GM18951 (cell line): Measurements from ENCODE around the gene CACNA2D3.

Experiments
- POLR2A ChIP-seq: IDR thresholded peaks from 4 replicates; pipeline ENCODE4 v1.6.1; 2011; ENCODE audit warnings: mild to moderate bottlenecking; ENCODE audit not compliant: insufficient read length, insufficient read depth; ENCODE audit errors: extremely low read depth
- in situ Hi-C: fragments of 300-500 bp; cut with MboI; formaldehyde crosslinking; loops from one replicate; pipeline ENCODE4 v1.12.0; 2022; ENCODE audit warnings: low sequenced_read_pairs, mixed read lengths, inconsistent platforms; ENCODE audit not compliant: unreplicated experiment

The CACNA2D3 gene

GRCh38 chr3:54755756-54756155 is 633.4 kb downstream of the CACNA2D3 start:
- in situ Hi-C loops, result no loop called here
- no peak for TF ChIP-seq POLR2A

GRCh38 chr3:54756330-54756731 is 634.0 kb downstream of the CACNA2D3 start:
- in situ Hi-C loops, result no loop called here
- no peak for TF ChIP-seq POLR2A

DNA sequence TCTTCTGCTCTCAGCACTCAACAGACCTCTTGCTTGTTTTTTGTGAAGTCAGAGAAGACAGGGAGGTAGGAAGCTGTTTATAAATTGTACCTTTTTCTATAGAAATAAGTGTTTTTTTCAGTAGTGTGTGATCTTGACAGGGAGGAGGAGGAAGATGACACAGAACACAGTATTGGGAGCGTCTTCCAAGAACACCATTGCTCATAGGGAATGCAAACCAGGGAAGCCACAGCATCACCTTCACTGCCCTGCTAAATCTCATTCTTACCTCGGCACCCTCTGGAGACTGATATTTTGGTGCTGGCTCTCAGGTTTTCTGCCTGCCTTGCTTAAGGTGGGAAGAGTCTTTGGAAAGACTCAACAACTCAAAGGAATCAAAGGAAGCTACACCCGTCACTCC is 636.1 kb downstream of the CACNA2D3 start:
- in situ Hi-C loops, result no loop called here
- TF ChIP-seq POLR2A, result no peak

GRCh38 chr3:54759166-54759565 is 636.8 kb downstream of the CACNA2D3 start:
- no peak for TF ChIP-seq POLR2A
- in situ Hi-C loops, result no loop called here

- no peak for TF ChIP-seq POLR2A
- in situ Hi-C loops, result no loop called here
These were observed 637.8 kb downstream of the CACNA2D3 start for GRCh38 chr3:54760201-54760600.

GRCh38 chr3:54761637-54762036 is 639.3 kb downstream of the CACNA2D3 start:
- in situ Hi-C loops, result no loop called here
- TF ChIP-seq POLR2A, result no peak

DNA sequence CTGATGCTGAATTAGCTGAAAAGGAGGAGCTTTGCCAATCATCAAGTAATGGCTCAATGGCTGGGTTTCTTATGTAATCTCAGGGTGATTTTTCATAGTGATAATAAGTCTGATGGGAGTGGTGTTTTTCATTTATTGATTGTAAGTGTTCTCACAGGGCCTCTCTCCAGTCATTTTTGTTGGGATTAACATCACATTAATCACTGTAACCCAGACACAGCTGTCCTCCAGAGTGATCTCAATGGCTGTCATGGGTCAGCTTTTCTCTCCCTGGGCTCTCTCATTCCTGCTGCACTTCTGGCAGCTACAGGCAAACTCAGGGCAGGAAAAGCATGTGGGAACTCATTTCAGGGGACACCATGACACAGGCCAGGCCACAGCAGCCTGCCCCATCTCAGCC is 642.6 kb downstream of the CACNA2D3 start:
- TF ChIP-seq POLR2A, result no peak
- in situ Hi-C loops, result no loop called here

DNA sequence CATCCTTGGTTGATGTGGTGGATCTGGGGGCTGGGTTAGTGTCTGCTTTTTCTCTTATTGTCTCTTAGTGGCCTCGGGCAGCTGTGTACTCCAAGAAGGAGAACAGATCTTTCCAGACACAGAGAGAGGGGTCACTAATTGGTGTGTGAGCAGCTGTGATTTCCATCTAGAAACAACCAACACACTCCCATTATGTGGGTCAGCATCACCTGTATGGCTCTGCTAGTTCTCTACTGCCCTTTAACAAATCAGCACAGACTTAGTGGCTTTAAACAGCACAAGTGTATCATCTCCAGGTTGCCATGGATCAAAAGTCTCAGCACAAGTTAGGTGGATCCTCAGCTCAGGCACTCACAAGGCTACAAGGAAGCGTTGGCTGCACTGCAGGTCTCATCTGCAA is 648.7 kb downstream of the CACNA2D3 start:
- in situ Hi-C loops, result no loop called here
- TF ChIP-seq POLR2A, result no peak

- in situ Hi-C loops, result no loop called here
These were observed 649.7 kb downstream of the CACNA2D3 start for GRCh38 chr3:54772051-54772450.

DNA sequence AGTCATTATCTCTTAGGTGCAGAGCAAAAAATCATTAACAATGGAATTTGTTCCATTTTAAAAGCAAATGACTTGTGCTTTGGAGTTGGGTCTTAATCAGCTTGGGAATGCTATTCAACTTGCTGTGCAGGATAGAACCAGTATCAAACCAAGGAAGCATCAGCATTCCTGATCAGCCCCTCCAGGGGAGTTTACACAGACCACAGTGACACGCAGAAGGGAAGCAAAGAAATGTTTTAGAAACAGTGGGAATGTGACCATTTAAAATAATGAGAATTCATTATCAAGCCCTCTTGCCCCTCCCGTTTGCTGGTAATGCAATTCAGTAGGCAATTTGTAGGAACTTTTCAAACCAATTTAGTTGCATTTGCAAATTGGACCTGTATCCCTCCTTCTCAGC is 650.4 kb downstream of the CACNA2D3 start:
- in situ Hi-C loops, result no loop called here
- no peak for TF ChIP-seq POLR2A

More at GRCh38 chr3:54772051-54772450, 649.7 kb downstream of the CACNA2D3 start:
- TF ChIP-seq POLR2A, result no peak

- in situ Hi-C loops, result no loop called here
These were observed 650.9 kb downstream of the CACNA2D3 start for GRCh38 chr3:54773271-54773670.

GRCh38 chr3:54776601-54777000 is 654.2 kb downstream of the CACNA2D3 start:
- in situ Hi-C loops, result no loop called here
- TF ChIP-seq POLR2A, result no peak

More at GRCh38 chr3:54773271-54773670, 650.9 kb downstream of the CACNA2D3 start:
- no peak for TF ChIP-seq POLR2A

GRCh38 chr3:54777141-54777540 is 654.8 kb downstream of the CACNA2D3 start:
- in situ Hi-C loops, result no loop called here
- no peak for TF ChIP-seq POLR2A

DNA sequence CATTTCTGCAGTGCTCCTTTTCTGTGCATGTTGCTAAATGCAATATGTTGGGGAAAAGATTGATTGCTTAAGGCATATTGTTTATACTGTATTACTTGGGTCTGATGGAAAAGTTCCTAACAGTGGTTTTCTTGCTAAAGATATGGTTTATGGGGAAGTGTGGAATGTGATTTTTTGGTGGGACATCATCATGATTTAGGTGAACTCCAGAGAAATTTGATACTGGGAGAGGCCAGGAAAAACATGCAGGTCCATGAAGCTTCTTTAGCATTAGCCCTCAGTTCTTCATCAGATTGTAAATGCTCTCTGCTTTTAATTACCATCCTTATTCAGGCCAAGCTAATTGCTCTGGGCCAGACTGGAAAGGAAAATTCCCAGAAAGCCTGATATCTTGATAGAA is 658.0 kb downstream of the CACNA2D3 start:
- in situ Hi-C loops, result no loop called here
- no peak for TF ChIP-seq POLR2A

- in situ Hi-C loops, result no loop called here
- TF ChIP-seq POLR2A, result no peak
These were observed 659.4 kb downstream of the CACNA2D3 start for GRCh38 chr3:54781728-54782127.
